Stimulated activated CD4-positive, alpha-beta T cell treated with anti-CD3 and anti-CD28 coated beads, Interleukin-15, amount 100 ng/mL, for 48 hours (primary cell): ENCODE measurements around the gene KMT2D.

ENCODE experiments used
- DNase-seq, 2 donors: peaks; one replicate each; pipeline ENCODE4 v3.0.0-alpha.2; 2020; ENCODE audit warnings: low read depth in 2 of 2

Gene KMT2D

DNA sequence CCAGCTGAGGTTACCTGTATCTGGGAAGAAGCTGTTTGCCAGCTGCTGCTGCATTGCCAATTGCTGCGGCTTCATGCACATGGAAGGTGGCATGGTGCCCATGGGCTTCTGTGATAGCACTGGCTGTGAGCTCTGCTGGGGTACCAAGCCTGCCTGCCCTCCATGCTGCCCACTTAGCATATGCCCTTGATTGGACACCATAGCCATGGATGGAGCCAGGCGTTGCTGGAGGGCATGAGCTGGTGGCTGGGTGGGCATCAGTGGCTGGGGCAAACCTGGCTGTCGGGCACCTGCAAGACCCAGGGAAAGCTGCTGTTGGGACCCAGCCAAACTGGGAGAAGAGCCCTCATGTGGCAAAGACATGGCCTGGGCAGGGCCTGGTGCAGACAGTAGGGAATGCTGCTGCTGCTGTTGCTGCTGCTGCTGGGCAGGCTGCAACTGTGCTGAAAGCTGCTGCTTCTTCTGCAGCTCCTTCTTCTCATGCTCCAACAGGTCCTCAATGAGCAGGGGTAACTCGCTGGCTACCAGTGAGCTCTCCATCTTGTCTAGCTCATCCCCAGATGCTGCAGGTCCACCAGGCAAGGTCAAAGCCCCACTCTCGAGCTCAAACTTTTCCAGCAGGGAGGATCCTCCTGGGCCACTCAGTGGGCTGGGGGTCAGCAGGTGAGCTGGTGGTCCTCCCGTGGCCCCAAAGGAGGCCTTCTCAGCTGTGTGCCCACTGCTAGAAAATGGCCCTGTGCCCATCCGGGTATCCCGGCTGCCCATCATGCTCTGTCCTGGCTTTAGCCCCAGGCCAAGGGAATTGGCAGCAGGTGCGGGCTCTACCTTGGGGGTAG is 23.3 kb downstream of the KMT2D start:
- no peak for DNase-seq

DNA sequence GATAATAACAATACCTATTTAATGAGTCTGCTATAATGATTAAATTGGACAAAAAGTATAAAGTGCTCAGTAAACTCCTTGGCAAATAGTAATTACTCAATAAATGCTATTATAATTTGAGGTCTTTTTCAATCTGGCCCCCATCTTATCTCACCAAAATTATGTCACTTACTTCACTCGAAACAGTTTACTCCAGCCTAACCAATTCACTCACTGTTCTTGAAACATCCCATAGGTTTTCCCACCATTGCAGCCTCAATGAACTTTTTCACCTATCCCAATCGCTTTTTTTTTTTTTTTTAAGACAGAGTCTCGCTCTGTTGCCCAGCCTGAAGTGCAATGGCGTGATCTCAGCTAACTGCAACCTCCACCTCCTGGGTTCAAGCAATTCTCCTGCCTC is 24.6 kb downstream of the KMT2D start:
- no peak for DNase-seq

DNA sequence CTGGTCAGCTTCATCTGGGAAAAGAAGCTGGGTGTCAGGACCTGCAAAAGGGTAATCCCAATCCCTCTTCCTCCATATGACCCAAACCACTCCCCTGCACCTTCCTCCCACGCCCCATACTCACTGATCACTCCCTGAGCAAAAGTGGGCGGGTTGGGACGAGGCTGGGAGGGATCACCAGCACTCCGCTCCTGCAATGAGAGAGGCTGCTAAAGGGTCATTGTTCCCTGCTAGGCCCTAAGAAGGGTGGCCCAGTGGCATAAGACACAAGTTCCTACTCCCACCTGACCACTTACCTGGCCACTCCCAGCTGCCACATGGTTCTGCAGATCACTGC is 26.3 kb downstream of the KMT2D start:
- DNase-seq, result no peak

DNA sequence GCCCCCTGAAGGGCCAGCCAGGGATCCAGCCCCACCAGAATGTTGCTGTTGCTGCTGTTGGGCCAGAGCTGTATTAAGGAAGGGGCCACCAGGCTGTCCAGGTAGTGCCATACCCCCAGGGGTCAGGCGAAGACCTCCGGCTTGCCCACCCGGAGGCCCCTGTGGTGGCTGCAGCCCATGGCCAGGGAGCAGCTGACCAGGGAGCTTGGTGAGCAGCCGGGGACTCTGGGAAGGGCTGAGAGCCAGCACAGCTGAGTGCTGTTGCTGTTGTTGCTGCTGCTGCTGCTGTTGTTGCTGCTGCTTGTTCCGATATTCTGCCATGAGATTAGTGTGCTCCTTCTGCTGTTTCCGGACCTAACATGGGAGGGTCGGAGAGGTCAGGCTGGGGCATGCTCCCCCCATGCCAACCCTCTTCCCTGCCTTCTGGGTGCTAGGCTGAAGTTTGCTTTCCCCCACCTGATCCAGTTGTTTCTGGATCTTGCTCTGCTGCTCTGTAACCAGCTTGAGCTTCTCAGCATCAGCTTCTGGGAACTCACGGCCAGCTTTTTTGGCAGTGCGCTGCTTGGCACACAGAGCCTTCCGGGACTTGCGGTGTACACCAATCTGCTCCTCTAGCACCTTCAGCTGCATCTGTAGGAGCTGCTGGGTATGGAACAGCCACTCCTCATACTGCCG is 26.8 kb downstream of the KMT2D start:
- no peak for DNase-seq

DNA sequence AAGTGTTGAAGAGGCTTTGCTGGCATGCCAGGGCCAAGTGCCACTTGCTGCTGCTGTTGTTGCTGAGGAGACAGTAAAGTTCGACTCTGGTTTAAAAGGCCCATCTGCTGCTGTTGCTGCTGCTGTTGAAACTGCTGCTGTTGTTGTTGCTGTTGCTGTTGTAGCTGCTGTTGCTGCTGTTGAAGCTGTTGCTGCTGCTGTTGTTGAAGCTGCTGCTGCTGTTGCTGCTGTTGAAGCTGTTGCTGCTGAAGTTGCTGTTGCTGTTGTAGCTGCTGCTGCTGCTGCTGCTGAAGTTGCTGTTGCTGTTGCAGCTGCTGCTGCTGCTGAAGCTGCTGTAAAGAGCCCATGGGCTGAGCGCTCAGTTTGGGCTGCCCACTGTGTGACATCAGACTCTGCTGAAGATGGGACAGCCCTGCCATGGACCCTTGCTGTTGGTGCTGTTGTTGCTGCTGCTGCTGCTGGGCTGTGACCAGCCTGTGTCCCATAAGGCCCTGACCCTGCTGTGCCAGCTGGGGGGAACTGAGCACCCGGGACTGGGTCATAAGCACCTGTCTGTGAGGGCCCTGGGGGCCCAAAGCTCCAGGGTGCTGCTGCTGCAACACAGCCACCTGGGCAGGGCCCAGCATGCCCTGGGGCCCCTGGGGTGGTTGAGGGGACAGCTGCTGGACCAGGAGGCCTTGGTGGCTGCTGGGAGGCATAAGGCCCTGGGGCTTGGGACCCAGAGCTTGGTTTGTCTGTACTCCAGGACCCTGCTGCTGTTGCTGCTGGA is 27.7 kb downstream of the KMT2D start:
- DNase-seq, result no peak

DNA sequence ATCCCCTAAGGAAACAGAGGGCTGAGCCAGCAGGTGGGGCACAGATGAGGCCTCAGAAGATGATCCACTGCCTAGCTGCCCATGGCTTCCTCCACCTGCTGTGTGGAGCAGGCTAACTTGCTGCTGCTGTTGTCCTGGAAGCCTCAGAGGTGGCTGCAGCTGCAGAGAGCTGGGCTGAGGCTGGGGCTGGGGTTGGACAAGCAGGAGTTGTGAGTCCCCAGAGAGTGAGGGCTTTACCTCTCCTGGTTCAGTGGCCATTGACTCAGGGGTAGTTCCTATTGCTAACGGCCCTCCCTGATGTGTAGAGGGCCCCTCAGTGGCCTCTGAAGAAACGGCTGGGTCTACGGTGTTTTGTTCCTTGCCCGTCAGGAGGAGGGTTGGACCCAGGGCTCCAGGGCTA is 28.3 kb downstream of the KMT2D start:
- DNase-seq, result no peak

DNA sequence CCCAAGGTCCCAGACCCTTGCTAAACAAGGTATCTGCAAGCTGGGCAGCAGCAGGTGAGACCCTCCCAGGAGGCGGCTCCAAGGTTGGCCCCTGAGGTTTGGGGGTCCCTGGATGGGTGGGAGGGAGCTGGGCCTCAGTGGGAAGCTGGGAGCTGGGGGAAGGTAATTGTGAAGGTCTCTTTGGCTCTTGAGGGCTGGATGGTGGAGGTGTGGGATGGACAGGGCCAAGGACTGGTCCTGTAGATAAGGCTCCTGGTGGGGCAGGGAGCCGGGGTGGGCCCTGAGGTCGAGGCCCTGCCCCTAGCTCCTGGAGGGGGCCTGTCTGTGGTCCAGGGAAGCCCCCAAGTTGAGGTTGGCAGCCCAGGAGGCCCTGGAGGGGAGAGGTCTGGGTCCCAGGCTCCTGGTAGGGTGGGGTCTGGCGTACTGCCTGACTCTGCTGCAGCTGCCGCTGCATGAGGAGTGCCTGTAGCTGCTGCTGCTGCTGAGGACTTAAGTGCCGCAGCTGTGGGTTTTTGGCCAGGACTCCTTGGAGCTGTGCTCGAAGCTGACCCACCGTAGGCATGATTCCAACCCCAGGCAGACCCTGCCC is 28.9 kb downstream of the KMT2D start:
- no peak for DNase-seq

DNA sequence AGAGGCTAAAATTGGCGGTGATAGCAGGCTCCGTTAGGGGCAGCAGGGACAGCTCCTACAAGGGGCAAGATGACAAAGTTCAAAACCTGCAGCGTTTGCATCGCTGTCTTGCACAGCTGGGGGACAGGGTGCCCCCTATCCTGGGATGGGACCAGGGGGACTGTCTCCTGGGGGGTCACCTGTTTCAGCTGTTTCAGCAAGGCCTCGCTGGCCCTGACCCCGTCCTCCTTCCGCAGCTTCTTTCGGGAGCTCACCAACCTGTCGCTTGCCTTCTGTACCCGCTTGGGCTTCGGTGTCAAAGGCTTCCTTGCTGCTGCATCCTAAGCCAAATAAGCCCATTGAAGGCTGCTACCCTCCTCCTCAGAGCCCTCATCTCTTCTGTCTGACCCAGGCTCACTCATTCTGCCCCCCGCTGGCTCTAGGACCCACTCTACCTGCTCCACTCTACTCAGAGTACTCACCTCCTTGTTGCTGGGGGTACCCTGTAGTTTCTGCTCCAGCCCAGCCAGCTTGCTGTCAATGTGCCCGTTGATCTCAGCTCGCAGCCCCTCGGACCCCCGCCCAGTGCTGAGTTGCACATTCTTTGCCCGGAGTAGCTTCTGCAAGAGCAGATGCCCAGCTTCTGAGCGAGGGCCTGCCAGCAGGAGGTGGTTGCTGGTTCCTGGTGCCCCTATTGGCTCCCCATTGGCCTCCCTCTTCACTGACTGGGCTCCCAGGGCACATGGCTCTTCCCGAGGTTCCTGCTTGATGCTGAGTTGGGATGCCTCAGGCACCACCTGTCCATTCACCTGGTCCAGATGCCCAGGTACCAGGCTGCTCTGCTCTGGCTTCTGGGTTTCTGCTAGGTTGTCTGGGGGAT is 29.7 kb downstream of the KMT2D start:
- no peak for DNase-seq

DNA sequence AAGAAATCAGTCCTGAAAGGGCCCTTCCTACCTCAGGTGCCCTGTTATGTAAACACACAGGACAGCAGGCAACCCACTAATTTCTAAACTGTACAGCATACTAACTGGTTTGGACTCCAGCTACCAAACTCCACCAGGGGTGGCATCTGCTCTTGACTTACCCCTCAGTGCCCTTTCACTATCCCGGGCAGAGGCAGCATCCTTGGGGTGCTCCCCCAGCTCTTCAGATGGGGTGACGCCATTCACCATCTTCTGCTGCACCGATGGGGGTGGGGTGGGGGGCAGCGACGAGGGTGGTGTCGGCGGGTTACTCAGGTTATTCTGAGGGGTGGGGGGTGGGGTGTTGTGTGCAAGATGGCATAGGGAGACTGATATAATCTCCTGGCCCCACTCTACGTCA is 30.5 kb downstream of the KMT2D start:
- DNase-seq, result no peak

DNA sequence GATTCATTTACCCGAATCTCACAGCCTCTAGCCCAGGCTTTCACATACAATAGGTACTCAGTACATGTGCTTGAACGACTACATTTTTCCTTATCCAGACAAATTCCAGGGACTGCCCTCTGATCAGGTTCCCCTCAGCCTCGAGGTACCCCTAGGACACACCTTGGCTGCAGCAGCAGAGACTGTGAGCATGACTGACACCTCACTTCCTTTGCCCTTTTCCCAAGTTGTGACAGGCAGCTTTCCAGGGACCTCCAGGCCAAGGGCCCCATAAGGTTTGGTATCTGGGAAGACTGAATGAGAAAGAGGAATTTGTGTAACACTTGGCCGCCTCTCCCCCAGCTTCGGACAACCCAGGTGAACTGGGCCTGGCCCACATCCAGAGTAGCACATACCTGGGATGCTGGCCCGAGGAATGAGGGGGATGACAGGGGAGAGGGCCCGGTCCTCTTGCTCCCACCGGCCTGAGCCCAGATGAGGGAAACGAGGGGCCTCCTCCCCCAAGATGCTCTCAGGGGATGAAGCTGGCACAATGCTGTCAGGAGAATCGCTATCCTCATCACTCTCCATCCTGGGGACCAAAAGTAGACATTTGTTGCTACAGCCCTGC is 31.8 kb downstream of the KMT2D start:
- DNase-seq, result no peak

DNA sequence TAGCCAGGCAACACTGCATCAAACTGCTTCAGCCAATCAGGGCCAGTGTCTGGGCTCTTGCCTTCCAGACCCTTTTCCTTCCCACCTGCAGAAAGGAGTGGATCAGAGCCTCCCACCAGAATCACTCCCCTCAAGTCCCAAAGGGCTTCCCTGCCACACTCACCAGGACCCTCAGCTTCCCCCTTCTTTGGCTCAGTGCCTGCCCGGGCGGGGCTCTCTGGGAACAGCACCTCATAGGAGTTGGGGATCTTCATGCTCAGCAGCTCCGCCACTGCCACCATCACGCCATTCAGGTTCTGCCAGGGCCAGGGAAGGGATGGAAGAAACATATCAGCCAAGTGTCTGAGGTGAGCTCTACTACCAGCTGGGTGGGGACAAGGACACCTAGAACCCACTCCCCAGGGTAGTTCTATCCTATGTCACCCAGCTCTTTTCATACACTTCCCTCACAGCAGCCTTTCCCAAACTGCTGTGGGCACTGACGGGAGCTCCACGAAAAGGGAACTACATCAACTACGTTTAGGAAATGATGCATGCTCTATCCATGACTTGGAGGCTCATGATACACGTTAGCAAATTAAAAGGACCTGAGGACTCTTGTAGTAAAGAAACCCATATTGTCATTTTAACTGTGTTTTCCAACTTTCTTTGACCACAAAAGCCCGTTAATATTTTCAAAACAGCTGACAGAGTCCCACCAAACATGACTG is 32.6 kb downstream of the KMT2D start:
- DNase-seq, result no peak

DNA sequence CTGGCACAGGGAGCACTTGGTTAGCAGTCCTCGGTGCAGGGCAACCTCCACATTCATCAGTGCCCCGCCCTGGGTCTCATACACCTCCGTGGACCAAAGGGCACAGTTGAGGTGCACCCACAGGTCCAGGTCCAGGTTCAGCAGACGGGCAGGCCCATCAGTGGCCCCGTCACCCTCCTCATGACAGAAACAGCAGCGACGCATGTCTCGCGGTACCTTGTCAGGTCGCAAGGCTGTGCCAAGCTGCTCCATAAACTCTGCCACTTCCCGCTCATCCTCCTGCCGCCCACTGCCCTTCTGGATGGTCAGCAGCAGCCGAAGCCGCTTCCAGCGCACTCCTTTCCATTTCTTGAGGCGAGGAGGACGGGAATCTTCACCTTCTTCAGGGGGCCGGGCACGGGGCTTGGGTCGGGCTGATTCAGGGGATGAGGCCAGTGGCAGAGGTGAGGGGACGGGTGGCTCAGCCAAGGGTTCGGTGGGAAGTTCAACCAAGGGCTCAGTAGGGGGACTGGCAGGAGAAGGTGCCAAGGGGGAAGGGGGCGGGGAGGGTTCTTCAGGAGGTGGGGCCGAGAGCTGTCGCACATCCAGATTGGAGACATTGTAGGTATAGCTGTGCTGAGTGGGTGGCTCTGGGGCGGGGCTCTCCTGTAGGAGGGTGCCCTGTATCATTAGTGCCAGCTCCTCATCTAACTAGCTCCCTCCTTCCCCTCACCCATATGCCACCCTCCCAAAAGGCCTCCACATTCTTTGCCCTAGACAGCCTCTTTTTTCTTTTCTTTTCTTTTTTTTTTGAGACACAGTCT is 33.7 kb downstream of the KMT2D start:
- no peak for DNase-seq

DNA sequence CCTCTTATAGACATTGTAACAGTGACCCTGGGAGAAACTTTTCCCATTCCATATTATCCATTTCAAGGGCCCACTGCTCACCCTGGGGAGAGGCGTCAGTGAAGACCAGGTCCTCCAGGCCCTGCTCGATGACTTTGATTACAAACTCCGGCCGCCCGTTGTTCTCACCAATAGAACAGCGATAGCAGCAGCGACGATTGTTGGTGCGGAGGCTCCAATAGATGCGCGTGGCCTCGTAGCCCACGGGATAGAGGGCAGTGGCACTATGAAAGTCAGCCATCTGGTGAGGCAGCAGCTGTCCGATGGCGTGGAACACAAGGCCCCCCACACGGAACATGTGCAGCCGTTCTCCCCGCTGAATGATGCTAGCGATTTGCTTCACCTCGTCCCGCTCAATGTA is 34.5 kb downstream of the KMT2D start:
- no peak for DNase-seq

DNA sequence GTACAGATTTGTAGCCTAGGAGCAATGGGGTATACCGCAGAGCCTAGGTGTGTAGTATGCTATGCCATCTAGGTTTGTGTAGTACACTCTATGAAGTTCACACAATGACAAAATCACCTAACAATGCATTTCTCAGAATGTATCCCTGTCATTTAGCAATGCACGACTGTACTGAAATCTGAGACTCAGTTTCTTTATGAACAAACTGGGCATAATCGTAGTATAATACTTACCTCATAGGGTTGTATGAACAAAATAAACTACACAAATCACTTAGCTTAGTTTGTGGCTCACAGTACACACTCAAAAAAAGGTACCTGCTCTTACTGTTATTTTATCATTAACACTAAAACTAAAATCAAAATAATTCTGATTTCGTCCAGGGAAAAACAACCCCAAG is 35.1 kb downstream of the KMT2D start:
- DNase-seq, result no peak

DNA sequence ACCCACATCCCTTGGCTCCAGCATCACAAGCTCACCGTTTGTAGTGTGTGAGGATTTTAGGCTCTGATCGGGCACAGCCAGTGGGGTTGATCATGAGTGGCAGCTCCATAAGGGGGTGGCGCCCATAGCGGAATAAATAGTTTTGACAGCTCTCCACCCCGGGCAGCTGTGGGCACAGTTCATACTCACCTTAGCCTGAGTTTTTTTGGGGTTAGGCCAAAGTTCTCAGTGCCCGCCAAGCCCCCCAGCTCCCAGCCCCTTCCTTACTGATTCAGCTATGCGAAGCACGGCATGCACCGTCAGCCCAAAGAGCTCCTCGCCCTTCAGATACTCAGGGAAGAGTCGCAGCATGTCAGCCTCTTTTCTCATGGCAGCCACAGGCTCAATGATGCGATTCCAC is 36.1 kb downstream of the KMT2D start:
- DNase-seq, result no peak

DNA sequence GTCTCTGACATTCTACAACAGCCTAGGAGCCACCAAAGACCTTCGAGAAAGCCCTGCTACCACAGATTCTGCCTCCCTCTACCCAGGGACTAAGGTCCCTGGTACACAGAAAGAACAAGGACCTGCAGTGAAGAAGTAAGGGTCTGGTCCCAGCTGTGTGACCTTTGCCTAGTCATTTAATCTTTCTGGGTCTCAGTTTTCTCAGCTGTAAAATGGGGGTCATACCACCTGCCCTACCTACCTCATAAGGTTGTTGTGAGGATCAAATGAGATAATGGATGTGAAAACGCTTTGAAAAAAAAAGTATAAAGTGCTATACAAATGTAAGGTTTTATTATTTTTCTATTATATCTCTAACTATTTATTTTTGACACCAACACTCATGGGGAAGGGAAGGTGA is 36.8 kb downstream of the KMT2D start:
- no peak for DNase-seq

DNA sequence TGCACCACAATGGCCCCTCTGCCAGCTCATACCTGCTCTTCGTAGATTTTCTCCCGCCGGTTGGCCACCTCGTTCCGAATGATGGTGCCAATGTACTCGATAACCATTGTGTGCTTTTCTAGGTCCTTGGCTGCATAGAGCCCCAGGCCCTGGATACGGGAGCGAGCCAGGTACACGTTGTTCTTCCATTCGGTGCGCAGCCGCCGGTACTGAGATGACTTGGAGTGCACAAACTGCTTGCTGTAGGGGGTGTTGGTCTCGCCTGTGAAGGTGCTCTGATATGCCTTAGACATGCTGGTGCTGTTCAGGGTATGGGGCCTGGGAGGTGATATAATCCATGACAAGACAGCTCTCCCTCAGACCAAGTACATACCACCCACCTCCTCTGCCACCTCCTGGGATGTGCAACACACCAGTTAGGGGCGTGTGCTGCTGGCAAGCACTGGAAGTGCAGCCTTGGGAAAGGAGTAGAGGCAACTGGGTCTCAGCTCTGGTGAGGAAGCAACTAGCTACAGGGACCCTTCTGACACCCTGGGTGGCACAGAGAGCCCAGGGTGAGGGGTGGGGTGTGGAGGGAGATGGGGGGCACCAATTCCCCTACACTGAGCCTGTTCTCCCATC is 37.9 kb downstream of the KMT2D start:
- no peak for DNase-seq

DNA sequence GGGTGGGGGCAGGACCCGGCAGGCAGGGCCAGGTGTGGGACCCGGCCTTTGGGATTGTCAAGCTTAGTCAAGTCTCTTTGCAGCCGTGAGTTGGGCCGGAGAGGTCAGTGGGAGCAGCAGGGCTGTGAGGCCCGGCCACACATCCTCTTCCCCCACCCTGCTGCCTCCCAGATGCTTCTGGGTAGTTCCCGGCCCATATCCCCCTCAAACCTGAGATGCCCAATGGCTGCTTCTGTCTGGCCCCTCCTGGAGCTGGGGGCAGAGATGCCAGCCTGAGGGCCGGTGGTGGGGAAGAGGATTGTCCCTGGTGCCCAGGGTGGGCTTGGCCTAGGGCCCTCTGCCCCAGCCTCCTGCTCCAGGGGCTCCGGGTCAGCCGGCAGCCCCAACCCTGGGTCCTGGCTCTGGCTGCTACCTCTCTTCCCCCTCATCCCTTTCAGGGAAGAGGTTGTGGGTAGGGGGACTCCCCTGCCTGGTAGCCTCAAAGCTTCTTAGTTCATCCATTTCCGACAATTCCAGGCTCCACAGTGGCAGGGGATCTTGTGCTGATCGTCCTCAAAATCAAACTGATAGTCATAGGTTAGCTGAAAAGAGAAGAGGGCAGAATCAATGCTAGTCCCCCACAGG is 39.2 kb downstream of the KMT2D start:
- DNase-seq, result no peak

DNA sequence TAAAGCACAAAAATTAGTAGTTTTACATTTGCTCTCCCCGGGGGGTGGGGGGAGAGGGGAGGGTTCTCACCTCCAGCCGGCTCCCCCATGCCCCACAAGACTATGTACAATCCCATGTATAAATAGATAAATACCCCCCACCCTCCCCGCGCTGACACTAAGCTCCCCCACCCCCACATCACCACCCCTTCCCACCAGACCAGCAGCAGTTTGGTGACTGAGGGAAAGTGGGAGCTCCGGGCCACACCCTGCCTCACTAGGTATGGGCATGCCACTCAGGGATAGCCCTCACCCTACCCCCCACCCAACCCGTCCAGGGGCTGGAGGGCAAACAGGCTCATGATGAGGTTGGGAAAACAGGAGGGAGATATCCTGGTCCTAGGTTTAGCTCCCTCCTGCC is 40.2 kb downstream of the KMT2D start:
- DNase-seq, result no peak
